ENCODE measurements around the gene MARCO. TPM values are rescaled to one million over a fixed set of nuclear protein-coding genes. Genes with fewer than 3 reads are reported as not detected.

Gene MARCO
- total RNA-seq, 1 donor from 2014 or later: 7.0 TPM

DNA sequence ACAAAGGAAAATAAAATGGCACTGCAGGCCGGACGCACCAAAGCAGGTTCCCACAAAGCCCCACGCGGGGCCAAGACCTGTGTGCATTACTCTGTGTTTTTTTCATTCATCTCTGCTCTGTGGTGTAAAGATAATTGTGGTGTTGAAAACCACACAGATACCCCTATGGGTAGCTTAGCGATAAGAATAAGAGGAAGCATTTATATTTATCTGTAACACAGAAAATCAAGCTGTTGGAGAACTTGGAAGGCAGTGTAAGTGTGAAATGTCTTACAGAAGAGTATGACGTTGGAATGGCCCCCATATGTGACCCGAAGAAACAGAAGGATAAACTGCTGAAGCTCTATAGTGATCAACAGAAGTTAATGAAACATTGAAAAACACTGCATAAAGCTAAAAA is 20.3 kb upstream of the MARCO start:
- Histone ChIP-seq H3K4me3 (no peak overlapping the region), H3K9me3 (replicated peaks) (peaks cover 22% of the 10 kb centered on the region), H3K36me3 (no peaks in the 10 kb centered on the region), H3K27me3 (ENCODE audit: low read depth) (peaks cover 57% of the 10 kb centered on the region), H3K27ac (replicated peaks) (no peak overlapping the region), H3K4me1 (no peaks in the 10 kb centered on the region)
- TF ChIP-seq, protein P1, sequence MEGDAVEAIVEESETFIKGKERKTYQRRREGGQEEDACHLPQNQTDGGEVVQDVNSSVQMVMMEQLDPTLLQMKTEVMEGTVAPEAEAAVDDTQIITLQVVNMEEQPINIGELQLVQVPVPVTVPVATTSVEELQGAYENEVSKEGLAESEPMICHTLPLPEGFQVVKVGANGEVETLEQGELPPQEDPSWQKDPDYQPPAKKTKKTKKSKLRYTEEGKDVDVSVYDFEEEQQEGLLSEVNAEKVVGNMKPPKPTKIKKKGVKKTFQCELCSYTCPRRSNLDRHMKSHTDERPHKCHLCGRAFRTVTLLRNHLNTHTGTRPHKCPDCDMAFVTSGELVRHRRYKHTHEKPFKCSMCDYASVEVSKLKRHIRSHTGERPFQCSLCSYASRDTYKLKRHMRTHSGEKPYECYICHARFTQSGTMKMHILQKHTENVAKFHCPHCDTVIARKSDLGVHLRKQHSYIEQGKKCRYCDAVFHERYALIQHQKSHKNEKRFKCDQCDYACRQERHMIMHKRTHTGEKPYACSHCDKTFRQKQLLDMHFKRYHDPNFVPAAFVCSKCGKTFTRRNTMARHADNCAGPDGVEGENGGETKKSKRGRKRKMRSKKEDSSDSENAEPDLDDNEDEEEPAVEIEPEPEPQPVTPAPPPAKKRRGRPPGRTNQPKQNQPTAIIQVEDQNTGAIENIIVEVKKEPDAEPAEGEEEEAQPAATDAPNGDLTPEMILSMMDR (IDR thresholded peaks at IDR 0.05; ENCODE audit: borderline replicate concordance): no peak
- DNase-seq: no peak
- intact Hi-C loops (cut with micrococcal nuclease): no loop called here

DNA sequence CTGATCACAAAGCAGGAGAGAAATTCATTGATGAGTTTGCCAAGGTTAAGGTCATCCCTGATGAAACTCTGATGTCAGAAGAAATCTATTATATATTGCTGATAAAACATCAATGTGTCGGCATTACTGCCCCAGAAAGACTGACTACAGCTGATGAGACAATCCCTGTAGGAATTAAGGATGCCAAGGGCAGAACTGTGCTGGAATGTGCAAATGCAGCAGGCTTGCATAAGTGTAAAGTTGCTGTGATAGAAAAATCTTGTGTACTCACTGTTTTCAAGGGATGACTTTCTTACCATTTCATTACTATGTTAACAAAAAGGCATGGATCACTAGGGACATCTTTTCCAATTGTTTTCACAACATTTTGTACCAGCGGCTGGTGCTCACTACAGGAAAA is 19.7 kb upstream of the MARCO start:
- H3K4me3 ChIP-seq: no peak overlapping the region
- no peaks in the 10 kb centered on the region for H3K36me3 ChIP-seq
- no peak overlapping the region for H3K27ac ChIP-seq (replicated peaks)
- no peaks in the 10 kb centered on the region for H3K4me1 ChIP-seq
- DNase-seq: no peak
- TF ChIP-seq, protein P1 (IDR thresholded peaks at IDR 0.05; ENCODE audit: borderline replicate concordance): no peak
- H3K27me3 ChIP-seq (ENCODE audit: low read depth): peaks cover 57% of the 10 kb centered on the region
- H3K9me3 ChIP-seq (replicated peaks): peaks cover 22% of the 10 kb centered on the region
- intact Hi-C loops (cut with micrococcal nuclease): no loop called here

DNA sequence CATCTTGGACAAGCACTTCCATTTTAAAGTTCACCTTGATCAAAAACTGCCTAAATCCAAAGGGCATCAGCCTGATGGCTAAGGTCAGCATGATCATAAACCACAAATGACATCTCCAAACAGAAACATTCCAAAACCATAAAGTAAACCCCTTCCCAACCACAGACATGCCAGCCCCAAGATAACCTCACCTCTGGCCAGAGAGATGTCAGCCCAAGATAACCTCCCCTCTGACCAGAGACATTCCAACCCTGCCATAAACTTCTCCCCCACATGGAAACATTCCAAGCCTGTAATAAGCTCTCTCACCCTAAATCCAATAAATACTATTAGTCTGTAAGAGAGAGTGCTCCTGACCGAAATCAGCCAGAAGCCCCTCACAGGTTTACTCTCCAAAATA is 18.6 kb upstream of the MARCO start:
- TF ChIP-seq, protein P1 (IDR thresholded peaks at IDR 0.05; ENCODE audit: borderline replicate concordance): no peak
- H3K4me1 ChIP-seq: no peaks in the 10 kb centered on the region
- peaks cover 47% of the 10 kb centered on the region for H3K27me3 ChIP-seq (ENCODE audit: low read depth)
- no peaks in the 10 kb centered on the region for H3K36me3 ChIP-seq
- no peak overlapping the region for H3K4me3 ChIP-seq
- no peak overlapping the region for H3K27ac ChIP-seq (replicated peaks)
- H3K9me3 ChIP-seq (replicated peaks): peaks cover 19% of the 10 kb centered on the region
- intact Hi-C loops (cut with micrococcal nuclease): no loop called here
- DNase-seq: no peak

DNA sequence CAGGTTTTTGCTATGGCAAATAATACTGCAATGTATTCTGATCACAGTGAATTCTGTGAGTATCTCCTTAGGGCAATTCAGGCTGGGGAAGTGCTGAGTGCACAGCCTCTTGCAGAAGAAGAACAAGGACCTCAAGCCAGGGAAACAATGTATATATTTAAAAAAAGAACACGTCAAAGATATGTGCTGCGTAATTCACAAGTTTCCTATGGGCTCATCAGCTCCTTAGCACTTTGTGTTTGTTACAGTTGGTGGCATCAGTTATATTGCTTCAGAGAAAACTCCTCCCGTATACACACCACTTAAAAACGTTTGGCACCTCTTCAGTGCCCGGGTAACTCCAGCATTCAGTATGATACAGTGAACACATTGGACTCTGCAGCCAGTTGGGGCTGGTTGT is 16.5 kb upstream of the MARCO start:
- no peak overlapping the region for H3K27ac ChIP-seq (replicated peaks)
- H3K36me3 ChIP-seq: no peaks in the 10 kb centered on the region
- H3K27me3 ChIP-seq (ENCODE audit: low read depth): peaks cover 44% of the 10 kb centered on the region
- no peaks in the 10 kb centered on the region for H3K4me1 ChIP-seq
- no peak for DNase-seq
- TF ChIP-seq, protein P1 (IDR thresholded peaks at IDR 0.05; ENCODE audit: borderline replicate concordance): no peak
- H3K4me3 ChIP-seq: no peak overlapping the region
- peaks cover 4% of the 10 kb centered on the region for H3K9me3 ChIP-seq (replicated peaks)
- intact Hi-C loops (cut with micrococcal nuclease): no loop called here

DNA sequence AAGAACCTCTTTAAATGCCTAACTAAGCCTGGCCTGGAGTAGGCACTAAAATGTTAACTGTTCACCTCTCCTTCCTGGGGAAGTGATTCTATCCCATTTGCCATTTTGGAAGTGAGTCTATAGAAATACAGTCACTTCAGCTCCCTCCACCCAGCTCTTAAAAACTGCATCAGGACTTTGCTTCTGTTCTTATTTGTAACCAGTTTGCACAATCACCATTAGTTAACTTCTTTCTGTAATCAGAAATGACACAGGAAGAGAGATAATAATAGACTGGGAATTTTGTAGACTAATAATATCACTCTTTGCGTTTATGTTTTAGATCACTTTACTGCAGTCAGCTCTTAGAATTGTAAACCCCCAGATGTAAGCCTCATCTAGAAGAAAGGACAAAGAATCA is 16.0 kb upstream of the MARCO start:
- intact Hi-C loops (cut with micrococcal nuclease): no loop called here

More for the DNA sequence above, 16.0 kb upstream of the MARCO start:
- TF ChIP-seq, protein P1 (IDR thresholded peaks at IDR 0.05; ENCODE audit: borderline replicate concordance): no peak
- H3K27ac ChIP-seq (replicated peaks): no peak overlapping the region
- H3K4me1 ChIP-seq: no peaks in the 10 kb centered on the region
- H3K36me3 ChIP-seq: no peaks in the 10 kb centered on the region
- DNase-seq: no peak
- H3K9me3 ChIP-seq (replicated peaks): peaks cover 9% of the 10 kb centered on the region
- H3K27me3 ChIP-seq (ENCODE audit: low read depth): peaks cover 40% of the 10 kb centered on the region
- no peak overlapping the region for H3K4me3 ChIP-seq

Data from left ventricle myocardium inferior (tissue), 1 donor.